ENCODE results near the gene ADGRF3. TPM values are rescaled to one million over a fixed set of nuclear protein-coding genes. Genes with fewer than 3 reads are reported as not detected.

Gene ADGRF3
- total and polyA plus RNA-seq, 9 of the 15 experiments (the other 6 are each of a cell fraction or from before 2014, with no cell fraction given) = 0.04 to 0.54 (median 0.16) TPM; not detected in 2

GRCh38 chr2:26395394-26395793, 48.8 kb upstream of the ADGRF3 start:
- FAIRE-seq (no peak), ATAC-seq (peak; percentile 70), DNase-seq (ENCODE audit: extremely low read depth in 1 of 4, low spot score in 3 of 4) (peak in 1 of 4 experiments; percentile 37)
- H3K36me3 ChIP-seq (ENCODE audit: control insufficient read depth, insufficient read depth, low read length) = peaks cover 39% of the 10 kb centered on the region
- BruUV-seq (replicated peaks) = no TSS peak
- H3K4me2 ChIP-seq (ENCODE audit: insufficient read depth, low read length) = no peak overlapping the region
- no peak overlapping the region for H3K9ac ChIP-seq (ENCODE audit: insufficient read depth in 1 of 2, low read depth in 2 of 2, low read length in 2 of 2)
- in situ Hi-C loops (cut with MboI) = no loop called here
- H2AFZ ChIP-seq (ENCODE audit: low read depth, low read length) = no peak overlapping the region
- H4K20me1 ChIP-seq (replicated peaks; ENCODE audit: control insufficient read depth, insufficient read depth, low read length) = no peaks in the 10 kb centered on the region
- TF ChIP-seq E2F3 (CRISPR knock-in tag; IDR thresholded peaks at IDR 0.05) (no peak), CTCF (IDR thresholded peaks at IDR 0.05 in 2 of 3, conservative IDR thresholded peaks at IDR 0.05 in 1 of 3; ENCODE audit: insufficient read depth in 2 of 3, low read depth in 1 of 3, low read length in 3 of 3) (peak; percentile 22 to 37 (median 35); a peak in 3 of 6 replicates), GMEB1 (CRISPR knock-in tag; IDR thresholded peaks at IDR 0.05) (no peak), NCOA4 (IDR thresholded peaks at IDR 0.05; ENCODE audit: partially characterized antibody) (no peak), YY1 (IDR thresholded peaks at IDR 0.05; ENCODE audit: borderline replicate concordance in 1 of 3, control insufficient read depth in 1 of 3, extremely low read depth in 1 of 3, insufficient read depth in 3 of 3, insufficient read length in 1 of 3, insufficient replicate concordance in 2 of 3, low read depth in 1 of 3, low read length in 2 of 3) (peak in 1 of 3 experiments; percentile 59), MEIS2 (IDR thresholded peaks at IDR 0.05; ENCODE audit: partially characterized antibody) (no peak), ZFPM2 (CRISPR knock-in tag; IDR thresholded peaks at IDR 0.05) (no peak), SRF (CRISPR knock-in tag; IDR thresholded peaks at IDR 0.05) (peak in 1 of 2 experiments; percentile 29; a peak in 1 of 4 replicates), E2F6 (IDR thresholded peaks at IDR 0.05; ENCODE audit: borderline replicate concordance in 1 of 2, extremely low read depth in 1 of 2, insufficient read depth in 1 of 2, insufficient read length in 1 of 2, low read depth in 1 of 2, low read length in 1 of 2, poor library complexity in 1 of 2, severe bottlenecking in 1 of 2) (no peak), GABPB1 (CRISPR knock-in tag; IDR thresholded peaks at IDR 0.05) (0 out of 2 replicates have a peak, but pooled peaks have one; percentile 25), RBM25 (IDR thresholded peaks at IDR 0.05; ENCODE audit: low read depth, low read length, severe bottlenecking) (no peak), RAD21 (CRISPR knock-in tag; conservative IDR thresholded peaks at IDR 0.05 in 1 of 2, IDR thresholded peaks at IDR 0.05 in 1 of 2) (peak in 1 of 2 experiments; percentile 23; a peak in 2 of 4 replicates), TAF7 (tag; IDR thresholded peaks at IDR 0.05) (no peak)
- H3K9me1 ChIP-seq (ENCODE audit: control insufficient read depth, insufficient read depth, low read length) = no peaks in the 10 kb centered on the region
- 49% methylated on average over 4 of the region's 4 CpGs for WGBS (ENCODE audit: insufficient coverage, low coverage, missing lambda C conversion rate)
- H3K9me3 ChIP-seq (replicated peaks; ENCODE audit: control insufficient read depth, insufficient read depth, low read depth, low read length) = no peaks in the 10 kb centered on the region
- ChIA-PET POLR2A (interaction anchor here (1.0 to 4.0 kb wide), 6 partner anchors 9 to 36 kb away, joined by 3 to 16 read pairs (median 5); no protein-coding TSS in a partner anchor), CTCF (ENCODE audit: low intra/inter-chr PET ratio) (interaction anchor here (0.5 kb wide), 1 partner anchor 36 kb away, joined by 3 read pairs; no protein-coding TSS in a partner anchor)
- H3K79me2 ChIP-seq (ENCODE audit: control insufficient read depth, insufficient read depth, low read length) = no peaks in the 10 kb centered on the region
- peaks cover 6 to 24% of the 10 kb centered on the region in 2 experiments; a peak in 4 of 5 replicates for H3K4me1 ChIP-seq (replicated peaks in 1 of 2; ENCODE audit: control insufficient read depth in 2 of 2, insufficient read depth in 2 of 2, low read length in 2 of 2)
- H3K4me3 ChIP-seq = no peak overlapping the region
- H3K27ac ChIP-seq (ENCODE audit: extremely low read depth, low read depth, low read length) = no peak overlapping the region
- intact Hi-C loops (cut with micrococcal nuclease) = loop anchor here (5.0 kb wide), 1 partner anchor 67 kb away; no protein-coding TSS in a partner anchor
- no peaks in the 10 kb centered on the region for H3K27me3 ChIP-seq (ENCODE audit: control insufficient read depth in 2 of 2, insufficient read depth in 2 of 2, low read length in 2 of 2)
